HL-60/S4 treated with phorbol 12-myristate 13-acetate at 8.2 ng/mL for 4 days and 3 days (cell line): ENCODE measurements around the gene RASL10A.

Experiments used
- in situ Hi-C: fragments of 300-500 bp; cut with MboI; formaldehyde crosslinking; loops from 2 replicates; pipeline ENCODE4 v1.15.0; 2022; ENCODE audit warnings: low sequenced_read_pairs

The RASL10A gene

GRCh38 chr22:29325356-29325755 lies 9.9 kb upstream of the RASL10A start:
- in situ Hi-C loops, result no loop called here

DNA sequence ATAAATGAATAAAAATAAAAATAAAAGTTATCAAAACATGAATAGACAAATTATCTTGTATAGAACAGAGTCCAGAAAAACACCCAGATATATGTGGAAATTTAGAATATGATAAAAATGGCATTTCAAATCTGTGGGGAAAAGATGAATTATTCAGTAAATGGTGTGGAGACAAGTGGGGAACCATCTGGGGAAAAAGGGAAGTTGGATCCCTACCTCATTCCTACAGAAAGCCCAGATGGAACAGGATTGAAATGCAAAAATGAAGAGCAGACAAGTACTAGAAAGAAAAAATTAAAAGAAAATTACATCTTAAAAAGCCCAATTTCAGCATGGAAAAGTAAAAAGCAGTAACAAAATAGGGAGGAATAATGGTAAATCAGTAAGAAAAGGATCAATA lies 8.1 kb upstream of the RASL10A start:
- in situ Hi-C loops, result no loop called here

- in situ Hi-C loops, result no loop called here
These were observed 5.0 kb upstream of the RASL10A start for GRCh38 chr22:29320546-29320945.

GRCh38 chr22:29319072-29319471 lies 3.6 kb upstream of the RASL10A start:
- in situ Hi-C loops, result no loop called here

DNA sequence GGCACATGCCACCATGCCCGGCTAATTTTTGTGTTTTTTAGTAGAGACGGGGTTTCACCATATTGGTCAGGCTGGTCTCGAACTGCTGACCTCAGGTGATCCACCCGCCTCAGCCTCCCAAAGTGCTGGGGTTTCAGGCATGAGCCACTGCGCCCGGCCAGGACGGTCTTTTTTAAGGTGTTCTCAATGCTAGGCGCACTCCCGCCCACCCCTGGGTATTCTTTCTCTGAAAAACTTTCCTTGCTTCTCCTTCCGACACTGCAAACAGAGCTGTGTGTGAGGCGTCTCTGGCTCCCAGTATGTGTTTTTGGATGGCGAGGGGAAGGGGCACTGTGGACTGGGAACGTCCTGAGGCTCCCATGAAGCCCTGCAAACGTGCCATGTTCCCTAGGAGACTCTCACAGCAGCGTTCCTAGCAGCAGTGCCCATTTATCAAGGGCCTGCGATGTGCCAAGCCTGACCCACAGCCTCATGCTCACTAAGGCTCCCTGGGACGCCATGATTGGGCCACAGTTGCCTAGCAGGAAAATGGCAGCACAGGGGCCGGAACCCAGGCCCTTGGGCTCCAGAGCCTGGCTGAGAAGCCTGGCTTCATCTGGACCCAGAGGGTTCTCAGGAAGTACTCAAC lies 2.4 kb upstream of the RASL10A start:
- in situ Hi-C loops, result no loop called here

GRCh38 chr22:29316141-29316828 lies 788 bp upstream of the RASL10A start:
- in situ Hi-C loops, result no loop called here

DNA sequence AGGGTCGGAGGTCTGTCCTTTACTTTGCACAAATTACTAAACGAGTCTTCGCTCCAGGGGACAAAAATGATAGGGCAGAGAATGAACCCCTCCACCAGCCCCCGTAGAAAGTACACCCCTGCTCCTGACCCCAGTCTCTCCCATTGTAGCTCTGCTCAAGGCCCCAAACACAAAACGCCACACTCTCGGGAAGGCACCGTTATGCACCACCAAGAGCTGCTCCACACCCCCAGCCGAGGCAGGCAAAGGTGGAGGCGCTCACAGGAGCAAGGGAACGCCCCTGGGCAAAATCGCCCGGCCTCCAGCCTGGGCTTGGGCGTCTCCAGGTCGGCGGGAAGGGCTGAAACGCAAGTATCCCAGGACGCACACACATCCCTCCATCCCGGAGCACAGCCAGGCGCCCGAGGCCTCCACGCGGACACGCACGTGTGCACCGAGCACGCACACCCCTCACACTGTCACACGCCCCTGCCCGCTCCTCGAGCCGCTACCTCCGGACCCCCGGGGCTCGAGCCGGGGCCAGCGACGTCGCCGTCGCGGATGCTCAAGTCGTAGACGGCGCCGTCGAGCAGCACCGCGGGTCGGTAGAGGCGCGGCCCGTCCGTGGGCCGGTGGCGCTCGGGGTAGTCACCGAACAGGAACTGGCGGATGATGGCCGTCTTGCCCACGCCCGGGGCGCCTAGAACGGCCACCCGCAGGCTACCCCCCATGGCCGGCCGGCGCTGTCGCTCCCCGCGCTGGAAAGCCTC lies 786 bp downstream of the RASL10A start:
- in situ Hi-C loops, result no loop called here

- in situ Hi-C loops, result no loop called here
These were observed 1.7 kb downstream of the RASL10A start for GRCh38 chr22:29313576-29314466.

DNA sequence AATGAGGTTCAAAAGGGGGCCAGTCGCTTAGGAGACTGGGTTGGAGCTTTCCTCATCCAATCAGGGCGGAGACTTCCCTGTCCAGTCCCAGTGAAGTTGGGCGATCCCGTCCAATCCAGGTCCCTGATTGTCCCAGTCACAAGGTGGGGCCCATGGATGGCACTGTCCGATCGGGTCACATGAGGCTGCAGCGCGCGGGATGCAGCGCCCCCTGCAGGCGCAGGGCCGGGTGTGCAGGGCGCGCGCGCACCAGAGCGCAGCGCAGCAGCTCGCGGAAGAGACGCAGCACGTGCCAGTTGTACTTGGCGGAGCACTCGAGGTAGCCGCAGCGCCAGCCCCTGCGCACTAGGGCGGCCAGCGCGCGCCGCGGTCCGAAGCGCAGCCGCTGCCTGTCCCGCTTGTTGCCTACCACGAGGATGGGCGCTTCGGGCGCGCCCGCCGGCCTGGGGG lies 2.3 kb downstream of the RASL10A start:
- in situ Hi-C loops, result no loop called here

DNA sequence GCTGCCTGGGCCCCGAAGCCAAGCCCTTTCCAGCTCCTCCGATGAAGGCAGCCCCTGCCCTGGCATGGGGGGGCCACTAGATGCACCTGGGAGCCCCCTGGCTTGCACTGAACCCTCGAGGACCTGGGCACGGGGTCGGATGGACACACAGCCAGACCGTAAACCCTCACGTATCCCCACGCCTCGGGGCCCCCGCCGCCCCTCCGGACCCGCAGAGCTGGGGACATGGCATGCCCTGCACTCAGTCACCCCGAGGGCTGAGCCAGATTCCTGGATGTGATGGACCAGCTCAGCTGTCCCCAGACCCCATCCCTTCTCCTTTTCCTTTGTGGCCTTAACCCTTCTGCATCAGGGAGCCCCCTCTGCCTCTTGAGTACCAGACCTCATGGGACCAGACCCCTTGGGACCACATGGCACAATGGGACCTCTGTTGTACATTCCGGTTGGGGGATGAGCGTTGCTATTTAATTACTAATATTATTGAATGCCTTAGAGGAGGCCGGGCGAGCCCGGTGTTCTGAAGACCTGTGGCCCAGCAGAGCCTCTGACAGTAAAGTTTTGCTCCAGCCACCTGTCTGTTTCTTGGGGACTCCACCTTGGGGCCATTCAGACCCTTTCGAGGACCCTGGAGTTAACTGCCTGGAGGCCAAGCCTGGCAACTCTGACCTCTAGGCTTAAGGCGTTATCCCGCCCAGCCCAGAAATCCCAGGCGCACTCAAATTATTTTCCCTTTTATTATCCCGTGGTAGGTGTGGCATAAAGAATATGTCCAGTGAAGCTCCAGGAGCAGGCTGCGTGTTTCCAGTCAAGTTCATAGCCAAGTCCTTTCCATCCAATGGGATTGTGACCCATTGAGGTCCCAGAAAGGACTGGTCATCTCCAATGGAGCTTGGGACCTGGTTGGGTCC lies 3.0 kb downstream of the RASL10A start:
- in situ Hi-C loops, result no loop called here

DNA sequence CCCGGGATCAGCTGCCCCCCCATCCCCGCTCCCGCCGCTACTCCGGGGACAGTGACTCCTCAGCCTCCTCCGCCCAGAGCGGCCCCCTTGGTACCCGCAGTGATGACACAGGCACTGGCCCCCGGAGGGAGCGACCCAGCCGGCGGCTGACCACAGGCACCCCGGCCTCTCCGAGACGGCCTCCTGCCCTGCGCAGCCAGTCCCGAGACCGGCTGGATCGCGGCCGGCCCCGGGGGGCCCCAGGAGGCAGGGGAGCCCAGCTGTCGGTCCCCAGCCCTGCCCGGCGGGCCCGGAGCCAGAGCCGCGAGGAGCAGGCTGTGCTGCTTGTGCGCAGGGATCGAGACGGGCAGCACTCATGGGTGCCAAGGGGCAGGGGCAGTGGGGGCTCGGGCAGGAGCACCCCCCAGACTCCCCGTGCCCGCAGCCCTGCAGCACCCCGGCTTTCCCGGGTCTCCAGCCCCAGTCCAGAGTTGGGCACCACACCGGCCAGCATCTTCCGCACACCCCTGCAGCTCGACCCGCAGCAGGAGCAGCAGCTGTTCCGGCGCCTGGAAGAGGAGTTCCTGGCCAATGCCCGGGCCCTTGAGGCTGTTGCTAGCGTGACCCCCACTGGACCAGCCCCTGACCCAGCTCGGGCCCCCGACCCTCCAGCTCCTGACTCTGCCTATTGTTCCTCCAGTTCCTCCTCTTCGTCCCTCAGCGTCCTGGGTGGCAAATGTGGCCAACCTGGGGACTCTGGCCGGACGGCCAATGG lies 3.9 kb downstream of the RASL10A start:
- in situ Hi-C loops, result no loop called here

GRCh38 chr22:29310863-29311339 lies 4.6 kb downstream of the RASL10A start:
- in situ Hi-C loops, result no loop called here

- in situ Hi-C loops, result no loop called here
These were observed 5.2 kb downstream of the RASL10A start for GRCh38 chr22:29310065-29310862.

- in situ Hi-C loops, result no loop called here
These were observed 6.0 kb downstream of the RASL10A start for GRCh38 chr22:29309332-29310064.

DNA sequence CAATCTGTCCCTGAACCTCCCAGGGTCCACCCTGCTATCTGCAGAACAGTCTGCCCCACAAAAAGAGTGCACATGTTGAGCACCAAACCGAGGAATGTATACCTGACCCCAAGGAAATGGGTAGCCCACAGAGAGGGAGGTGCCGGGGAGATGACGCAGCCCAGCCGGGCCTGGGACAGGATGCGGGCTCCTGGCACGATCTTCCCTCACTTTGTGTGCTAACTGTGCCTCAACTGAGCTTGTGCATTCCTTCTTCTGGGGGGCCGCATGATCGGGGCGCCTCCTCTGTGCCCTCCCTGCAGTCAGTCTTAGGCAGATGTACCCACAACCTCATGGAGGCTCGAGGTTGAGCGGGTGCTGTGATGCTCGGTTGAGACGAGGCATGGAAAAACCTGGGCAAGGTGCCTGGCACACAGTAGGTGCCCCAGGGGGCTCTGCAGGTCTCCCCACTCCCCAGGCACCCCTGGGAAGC lies 6.7 kb downstream of the RASL10A start:
- in situ Hi-C loops, result no loop called here

DNA sequence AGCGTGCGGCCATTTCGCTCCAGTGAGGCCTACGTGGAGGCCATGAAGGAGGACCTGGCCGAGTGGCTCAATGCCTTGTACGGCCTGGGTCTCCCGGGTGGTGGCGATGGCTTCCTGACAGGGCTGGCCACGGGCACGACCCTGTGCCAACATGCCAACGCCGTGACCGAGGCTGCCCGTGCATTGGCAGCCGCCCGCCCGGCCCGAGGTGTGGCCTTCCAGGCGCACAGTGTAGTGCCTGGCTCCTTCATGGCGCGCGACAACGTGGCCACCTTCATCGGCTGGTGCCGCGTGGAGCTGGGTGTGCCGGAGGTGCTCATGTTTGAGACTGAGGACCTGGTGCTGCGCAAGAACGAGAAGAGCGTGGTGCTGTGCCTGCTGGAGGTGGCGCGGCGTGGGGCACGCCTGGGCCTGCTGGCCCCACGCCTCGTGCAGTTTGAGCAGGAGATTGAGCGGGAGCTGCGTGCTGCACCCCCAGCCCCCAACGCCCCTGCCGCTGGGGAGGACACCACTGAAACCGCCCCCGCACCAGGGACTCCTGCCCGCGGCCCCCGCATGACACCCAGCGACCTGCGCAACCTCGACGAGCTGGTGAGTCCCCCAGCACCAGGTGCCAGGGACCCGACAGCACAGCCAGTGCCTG lies 7.2 kb downstream of the RASL10A start:
- in situ Hi-C loops, result no loop called here

GRCh38 chr22:29307596-29308147 lies 7.8 kb downstream of the RASL10A start:
- in situ Hi-C loops, result no loop called here
